GM12875 (cell line): Measurements from ENCODE around the gene EDAR.

Source experiments
- H3K4me3 ChIP-seq: one replicate; pipeline ENCODE4 v1.5.1; 2011; ENCODE audit warnings: low read depth, low read length, control low read depth
- CTCF ChIP-seq: IDR thresholded peaks from 2 replicates; pipeline ENCODE4 v1.5.1; 2011; ENCODE audit warnings: low read depth, mild to moderate bottlenecking, control low read depth, inconsistent platforms, low read length, moderate library complexity, borderline replicate concordance; ENCODE audit not compliant: insufficient read depth

The EDAR gene

DNA sequence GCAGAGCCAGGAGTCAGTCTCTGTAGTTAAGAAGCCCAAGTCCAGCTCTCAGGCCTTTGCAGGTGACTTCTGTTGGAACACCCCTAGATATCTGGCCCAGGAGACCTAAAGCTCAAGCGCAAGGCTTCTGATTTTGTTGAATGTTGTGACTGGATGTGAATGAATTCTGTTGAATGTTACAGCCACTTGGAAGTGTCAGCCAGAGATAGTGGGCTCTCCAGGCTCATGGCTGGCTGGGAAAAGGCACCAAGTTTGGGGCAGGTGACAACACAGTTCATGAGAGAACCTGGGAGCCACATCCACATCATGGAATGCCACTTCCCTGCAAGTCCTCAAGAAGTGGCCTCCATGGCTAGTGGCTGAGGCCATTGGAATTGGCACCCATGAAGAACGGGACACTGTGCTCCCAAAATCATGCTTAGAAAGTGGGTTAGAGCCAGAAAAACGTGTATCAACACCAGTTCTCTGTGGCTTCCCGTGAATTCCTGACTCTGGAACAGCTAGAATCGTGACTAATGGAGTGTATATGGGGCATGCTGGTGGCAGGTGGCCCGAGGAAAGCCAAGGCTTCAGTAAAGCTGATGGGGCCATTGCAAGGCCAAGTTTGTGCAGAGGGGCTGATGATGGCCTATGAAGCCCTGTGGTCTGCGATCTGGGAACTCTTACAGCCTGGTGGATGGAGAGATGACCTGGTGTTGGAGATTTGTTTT is 30.2 kb downstream of the EDAR start:
- TF ChIP-seq CTCF: no peak
- no peak overlapping the region for H3K4me3 ChIP-seq

DNA sequence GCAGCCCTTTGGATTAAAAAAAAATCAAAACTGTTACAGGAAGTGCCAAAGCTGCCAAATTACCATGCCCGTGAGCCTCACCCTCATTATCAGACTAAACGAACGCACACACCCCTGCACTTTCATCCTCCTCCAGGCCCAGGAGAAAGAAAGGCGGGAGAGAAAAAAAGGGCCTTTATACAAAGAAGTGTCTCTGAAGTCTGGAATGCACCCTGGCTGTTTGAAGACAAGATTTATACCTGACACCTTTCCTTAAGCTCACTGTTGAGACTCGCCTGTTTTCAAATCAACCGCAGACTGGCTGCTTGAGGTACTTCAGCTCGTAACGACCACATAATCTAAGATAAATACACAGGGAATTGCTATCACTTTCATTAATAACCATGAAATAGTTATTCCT is 31.0 kb downstream of the EDAR start:
- TF ChIP-seq CTCF: no peak
- H3K4me3 ChIP-seq: no peak overlapping the region

- H3K4me3 ChIP-seq: no peak overlapping the region
- no peak for TF ChIP-seq CTCF
Measured at GRCh38 chr2:108956375-108956774, 32.6 kb downstream of the EDAR start.

- TF ChIP-seq CTCF: no peak
- no peak overlapping the region for H3K4me3 ChIP-seq
Measured at GRCh38 chr2:108950369-108951135, 38.5 kb downstream of the EDAR start.

- H3K4me3 ChIP-seq: no peak overlapping the region
- TF ChIP-seq CTCF: no peak
Measured at GRCh38 chr2:108949316-108950239, 39.4 kb downstream of the EDAR start.

DNA sequence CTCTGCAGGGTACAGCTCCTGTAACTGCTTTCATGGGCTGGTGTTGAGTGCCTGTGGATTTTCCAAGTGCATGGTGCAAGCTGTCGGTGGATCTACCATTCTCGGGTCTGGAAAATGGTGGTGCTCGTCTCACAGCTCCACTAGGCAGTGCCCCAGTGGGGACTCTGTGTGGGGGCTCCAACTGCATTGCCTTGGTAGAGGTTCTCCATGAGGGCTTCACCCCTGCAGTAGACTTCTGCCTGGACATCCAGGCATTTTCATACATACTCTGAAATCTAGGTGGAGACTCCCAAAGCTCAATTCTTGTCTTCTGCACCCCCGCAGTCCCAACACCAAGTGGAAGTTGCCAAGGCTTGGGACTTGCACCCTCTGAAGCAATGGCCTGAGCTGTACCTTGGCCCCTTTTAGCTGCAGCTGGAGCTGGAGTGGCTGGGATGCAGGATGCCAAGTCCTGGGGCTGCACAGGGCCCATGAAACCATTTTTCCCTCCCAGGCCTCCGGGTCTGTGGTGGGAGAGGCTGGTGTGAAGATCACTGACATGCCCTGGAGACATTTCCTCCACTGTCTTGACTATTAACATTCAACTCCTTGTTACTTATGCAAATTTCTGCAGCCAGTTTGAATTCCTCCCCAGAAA is 41.6 kb downstream of the EDAR start:
- no peak for TF ChIP-seq CTCF
- no peak overlapping the region for H3K4me3 ChIP-seq
